GM21619 (cell line): Measurements from ENCODE around the gene POLR1G.
A peak's percentile ranks its signal among the peaks of the same experiment; 100 is the strongest.

Experiments
- ATAC-seq: cut with Tn5 transposase; IDR thresholded peaks from one replicate; pipeline ENCODE4 v1.9.1; 2021; ENCODE audit not compliant: unreplicated experiment

POLR1G gene

GRCh38 chr19:45443462-45444317 is 37.2 kb downstream of the POLR1G start:
- ATAC-seq = no peak

- peak; percentile 33 for ATAC-seq
Observed at GRCh38 chr19:45444318-45445041, 38.0 kb downstream of the POLR1G start.

- ATAC-seq = no peak
Observed at GRCh38 chr19:45445139-45445538, 38.7 kb downstream of the POLR1G start.

- no peak for ATAC-seq
Observed at GRCh38 chr19:45446295-45446694, 39.9 kb downstream of the POLR1G start.

- no peak for ATAC-seq
Observed at GRCh38 chr19:45446944-45447343, 40.5 kb downstream of the POLR1G start.

GRCh38 chr19:45448425-45448756 is 41.9 kb downstream of the POLR1G start:
- no peak for ATAC-seq

- no peak for ATAC-seq
Observed at GRCh38 chr19:45448887-45449299, 42.4 kb downstream of the POLR1G start.

GRCh38 chr19:45450012-45450333 is 43.5 kb downstream of the POLR1G start:
- ATAC-seq = no peak

GRCh38 chr19:45451131-45451849 is 44.8 kb downstream of the POLR1G start:
- ATAC-seq = no peak

GRCh38 chr19:45451850-45452387 is 45.5 kb downstream of the POLR1G start:
- no peak for ATAC-seq

GRCh38 chr19:45455707-45456499 is 49.5 kb downstream of the POLR1G start:
- no peak for ATAC-seq

- ATAC-seq = no peak
Observed at GRCh38 chr19:45456500-45456815, 50.0 kb downstream of the POLR1G start.

- no peak for ATAC-seq
Observed at GRCh38 chr19:45457776-45458175, 51.3 kb downstream of the POLR1G start.
